K562 (cell line): ENCODE measurements around the gene CC2D1A. TPM values are rescaled to one million over a fixed set of nuclear protein-coding genes. Genes with fewer than 3 reads are reported as not detected.

ENCODE experiments used
- ATAC-seq: fragments of 200-7000 bp; cut with Tn5 transposase; 3 replicates; pipeline ENCODE4 v1.9.1; 2020; ENCODE audit warnings: moderate library complexity
- BruUV-seq: library from RNA; stranded (reverse); fragments of 400-500 nt; replicated peaks from 2 replicates; lab custom pipeline; 2021; lab: Mats Ljungman, UMichigan
- CTCF ChIA-PET: fragments of 300-600 bp; formaldehyde crosslinking; extraction: SDS; loops from one replicate; lab custom pipeline; 2021; ENCODE audit warnings: low intra/inter-chr PET ratio; lab: Yijun Ruan, JAX
- POLR2A ChIA-PET: fragments of 300-600, 350-650 bp; sonication (Branson Sonifier 250); formaldehyde crosslinking; extraction: SDS; loops from one replicate; lab custom pipeline; 2021; ENCODE audit warnings: antibody characterized with exemption, inconsistent platforms; lab: Yijun Ruan, JAX
- DNase-seq, 4 experiments: peaks; one replicate each; pipeline versions ENCODE4 v3.0.0 to v3.0.0-alpha.2; 2011 to 2018; ENCODE audit warnings: low spot score in 3 of 4, mixed read lengths in 3 of 4; ENCODE audit errors: extremely low read depth in 1 of 4
- FAIRE-seq: peaks from 2 replicates; lab custom pipeline; 2011; peaks lifted over from hg19 to GRCh38; lab: Jason Lieb, UNC
- H2AFZ ChIP-seq: 2 replicates; pipeline ENCODE4 v1.6.0; 2011; ENCODE audit warnings: low read depth, low read length, control low read depth, inconsistent platforms
- H3K27ac ChIP-seq: fragments of 200-600 bp; 3 replicates; pipeline ENCODE4 v1.8.0; 2011; ENCODE audit warnings: low read depth, mild to moderate bottlenecking, control low read depth, inconsistent platforms, low read length, moderate library complexity, mixed read lengths; ENCODE audit errors: extremely low read depth
- H3K27me3 ChIP-seq, 2 experiments: fragments of 300-600 bp in 1 of 2; 2 replicates in 1 of 2; 3 replicates in 1 of 2; pipeline versions ENCODE4 v1.6.0 to v1.8.0; 2011; ENCODE audit warnings: inconsistent platforms in 2 of 2, low read length in 2 of 2, mild to moderate bottlenecking in 1 of 2, mixed read lengths in 1 of 2, moderate library complexity in 1 of 2; ENCODE audit not compliant: control insufficient read depth in 2 of 2, insufficient read depth in 2 of 2
- H3K36me3 ChIP-seq: fragments of 300-600 bp; 3 replicates; pipeline ENCODE4 v1.8.0; 2011; ENCODE audit warnings: mild to moderate bottlenecking, low read length, inconsistent platforms; ENCODE audit not compliant: control insufficient read depth, insufficient read depth
- H3K4me1 ChIP-seq, 2 experiments: fragments of 200-600 bp in 1 of 2; replicated peaks in 1 of 2; 2 replicates in 1 of 2; 3 replicates in 1 of 2; pipeline versions ENCODE4 v1.5.1 to v1.8.0; 2011; ENCODE audit warnings: inconsistent platforms in 2 of 2, low read length in 2 of 2, mild to moderate bottlenecking in 1 of 2, mixed read lengths in 1 of 2, moderate library complexity in 1 of 2; ENCODE audit not compliant: control insufficient read depth in 2 of 2, insufficient read depth in 2 of 2
- H3K4me2 ChIP-seq: 2 replicates; pipeline ENCODE4 v1.6.1; 2011; ENCODE audit warnings: low read length, control low read depth, inconsistent platforms, mixed read lengths; ENCODE audit not compliant: insufficient read depth
- H3K4me3 ChIP-seq: fragments of 200-600 bp; sonication (generic), shearing (Covaris generic); 2 replicates; pipeline ENCODE4 v1.5.1; 2016; ENCODE audit warnings: control low read depth, inconsistent platforms
- H3K79me2 ChIP-seq: fragments of 200-600 bp; 3 replicates; pipeline ENCODE4 v1.8.0; 2011; ENCODE audit warnings: low read length, inconsistent platforms; ENCODE audit not compliant: control insufficient read depth, insufficient read depth
- H3K9ac ChIP-seq, 2 experiments: 2 replicates each; pipeline versions ENCODE4 v1.6.0 to v1.6.1; 2011; ENCODE audit warnings: low read depth in 2 of 2, low read length in 2 of 2, control low read depth in 1 of 2, inconsistent platforms in 1 of 2, mild to moderate bottlenecking in 1 of 2, mixed read lengths in 1 of 2; ENCODE audit not compliant: insufficient read depth in 1 of 2
- H3K9me1 ChIP-seq: one replicate; pipeline ENCODE4 v1.6.0; 2011; ENCODE audit warnings: inconsistent platforms, mild to moderate bottlenecking, low read length, moderate library complexity; ENCODE audit not compliant: control insufficient read depth, insufficient read depth
- H3K9me3 ChIP-seq: replicated peaks from 2 replicates; pipeline ENCODE4 v1.5.1; 2011; ENCODE audit warnings: low read depth, low read length, inconsistent platforms; ENCODE audit not compliant: control insufficient read depth, insufficient read depth
- H4K20me1 ChIP-seq: replicated peaks from 2 replicates; pipeline ENCODE4 v1.6.1; 2011; ENCODE audit warnings: low read length, inconsistent platforms, mixed read lengths; ENCODE audit not compliant: control insufficient read depth, insufficient read depth
- CC2D1A ChIP-seq: fragments of 450-650 bp; IDR thresholded peaks from 2 replicates; pipeline ENCODE4 v1.6.1; 2017; ENCODE audit warnings: mild to moderate bottlenecking
- EP300 ChIP-seq: IDR thresholded peaks from 2 replicates; pipeline ENCODE4 v1.6.1; 2012; ENCODE audit warnings: low read length, improper control_type of control experiment
- HCFC1 ChIP-seq: IDR thresholded peaks from 2 replicates; pipeline ENCODE4 v1.6.1; 2012; ENCODE audit warnings: low read depth, low read length, improper control_type of control experiment
- MYNN ChIP-seq, 2 experiments: sonication (generic); formaldehyde crosslinking in 1 of 2; IDR thresholded peaks; 2 replicates each; pipeline versions ENCODE4 v1.5.0 to v1.6.1; 2016 to 2020; ENCODE audit warnings: antibody characterized with exemption in 1 of 2, missing genetic modification reagents in 1 of 2
- NFIC ChIP-seq: fragments of 450-650 bp; IDR thresholded peaks from 2 replicates; pipeline ENCODE4 v1.6.1; 2017; ENCODE audit warnings: mild to moderate bottlenecking, inconsistent platforms
- PRDM10 ChIP-seq: fragments of 450-650 bp; IDR thresholded peaks from 2 replicates; pipeline ENCODE4 v1.6.1; 2018; ENCODE audit not compliant: partially characterized antibody
- SFPQ ChIP-seq: fragments of 200-400 bp; formaldehyde crosslinking; IDR thresholded peaks from 2 replicates; pipeline ENCODE4 v1.6.1; 2017; ENCODE audit warnings: mild to moderate bottlenecking, low read depth, low read length, moderate library complexity
- TRIM24 ChIP-seq, 2 experiments: fragments of 450-650 bp; IDR thresholded peaks; 2 replicates each; pipeline ENCODE4 v1.6.1; 2016
- ZNF316 ChIP-seq: fragments of 450-650 bp; IDR thresholded peaks from 2 replicates; pipeline ENCODE4 v1.6.1; 2016
- ZNF431 ChIP-seq: sonication (generic); formaldehyde crosslinking; IDR thresholded peaks from 2 replicates; pipeline ENCODE4 v1.8.0; 2022; ENCODE audit warnings: mild to moderate bottlenecking, missing genetic modification reagents
- ZNF436 ChIP-seq: fragments of 250-450, 450-650 bp; sonication (Bioruptor Pico); formaldehyde crosslinking; IDR thresholded peaks from 2 replicates; pipeline ENCODE4 v1.7.0; 2020; ENCODE audit warnings: mild to moderate bottlenecking
- ZNF507 ChIP-seq: conservative IDR thresholded peaks from 2 replicates; pipeline ENCODE4 v1.6.1; 2017; ENCODE audit warnings: missing genetic modification characterization, missing compliant biosample characterization
- WGBS: fragments of 100-300 bp; shearing (Covaris generic); methylation state at CpG from one replicate; pipeline ENCODE4 v1.1.6; 2016; ENCODE audit warnings: low coverage, mixed read lengths; ENCODE audit not compliant: insufficient coverage; ENCODE audit errors: missing lambda C conversion rate; 5-methylcytosine and 5-hydroxymethylcytosine counted together
- in situ Hi-C: fragments of 300-500 bp; cut with MboI; formaldehyde crosslinking; loops from 4 replicates; pipeline ENCODE4 v1.15.0; 2018; ENCODE audit warnings: inconsistent platforms, mixed read lengths
- intact Hi-C: fragments of 100-400 bp; cut with micrococcal nuclease; formaldehyde crosslinking; loops from 2 replicates; pipeline ENCODE4 v1.14.2; 2022
- polyA plus RNA-seq, 8 experiments: library from polyadenylated mRNA; depleted of rRNA in 4 of 8; stranded (reverse) in 5 of 8; unstranded in 3 of 8; fragments of >200 nt; fragmentation: Nextera tagmentation in 2 of 8; fragmentation: Illumina TruSeq in 1 of 8; extraction: Ambion mirVana in 2 of 8; extraction: Trizol in 1 of 8; gene quantifications; 2 replicates each; pipeline versions ENCODE4 v1.2.1 to v1.2.3, GENCODE V29; 2011 to 2014; ENCODE audit warnings: inconsistent platforms in 1 of 8, missing spikeins in 1 of 8
- total RNA-seq, 7 experiments: library from RNA; depleted of rRNA in 6 of 7; stranded (reverse); fragments of >200 nt in 6 of 7; fragmentation: Illumina TruSeq in 2 of 7; extraction: Trizol in 2 of 7; gene quantifications; 2 replicates each; pipeline versions ENCODE4 v1.2.1 to v1.2.3, GENCODE V29; 2011 to 2021; ENCODE audit warnings: low replicate concordance in 1 of 7
- TF ChIP-seq, protein P1 (sequence below), 3 experiments: IDR thresholded peaks in 2 of 3; conservative IDR thresholded peaks in 1 of 3; 2 replicates each; pipeline ENCODE4 v1.5.1; 2011 to 2012; ENCODE audit warnings: low read length in 3 of 3, mild to moderate bottlenecking in 3 of 3, control low read depth in 2 of 3, improper control_type of control experiment in 1 of 3, inconsistent platforms in 1 of 3, low read depth in 1 of 3, mixed read lengths in 1 of 3, moderate library complexity in 1 of 3; ENCODE audit not compliant: insufficient read depth in 2 of 3

The CC2D1A gene
- total and polyA plus RNA-seq, 9 of the 15 experiments (the other 6 are each of a cell fraction or from before 2014, with no cell fraction given) = 0.32 to 31.0 (median 12.9) TPM

DNA sequence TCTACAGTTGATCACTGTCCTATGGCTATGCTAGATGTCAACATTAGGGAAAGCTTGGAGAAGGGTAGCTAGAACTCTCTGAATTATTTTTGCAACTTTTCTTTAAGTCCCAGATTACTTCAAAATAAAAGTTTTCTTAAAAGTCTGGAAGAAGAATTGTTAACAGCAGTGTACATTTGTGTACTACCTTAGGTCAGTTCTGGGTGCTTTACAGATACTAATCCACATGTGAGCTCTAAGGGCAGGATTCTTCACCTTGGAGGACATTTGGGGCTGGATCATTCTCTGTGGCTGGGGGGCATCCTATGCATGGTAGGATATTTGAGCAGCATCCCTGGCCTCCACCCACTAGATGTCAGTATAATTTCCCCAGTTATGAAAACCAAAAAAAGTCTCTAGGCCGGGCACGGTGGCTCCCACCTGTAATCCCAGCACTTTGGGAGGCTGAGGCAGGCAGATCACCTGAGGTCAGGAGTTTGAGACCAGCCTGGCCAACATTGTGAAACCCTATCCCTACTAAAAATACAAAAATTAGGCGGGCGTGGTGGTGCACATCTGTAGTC, 2.9 kb upstream of the CC2D1A start:
- intact Hi-C loops (no loop called here), in situ Hi-C loops (no loop called here)
- Histone ChIP-seq H3K4me3 (no peak overlapping the region), H3K9ac (no peak overlapping the region), H3K9me1 (no peaks in the 10 kb centered on the region), H3K4me2 (no peak overlapping the region), H3K9me3 (no peaks in the 10 kb centered on the region), H2AFZ (no peak overlapping the region), H4K20me1 (no peaks in the 10 kb centered on the region), H3K27ac (no peak overlapping the region), H3K4me1 (peaks cover 17 to 34% of the 10 kb centered on the region in 2 experiments), H3K36me3 (no peaks in the 10 kb centered on the region), H3K79me2 (peaks cover 22% of the 10 kb centered on the region), H3K27me3 (no peaks in the 10 kb centered on the region)
- ATAC-seq (no peak), FAIRE-seq (no peak), DNase-seq (peak in 1 of 4 experiments; percentile 47)
- ChIA-PET CTCF (interaction anchor here (0.6 kb wide), 1 partner anchor 483 kb away, joined by 3 read pairs; no protein-coding TSS in a partner anchor), POLR2A (no interaction called here)
- no TSS peak for BruUV-seq
- WGBS = 68% methylated on average over 4 of the region's 4 CpGs
- TF ChIP-seq SFPQ (no peak), ZNF316 (no peak), TRIM24 (IDR thresholded peaks at IDR 0.05) (peak in 1 of 2 experiments; percentile 13; a peak in 1 of 4 replicates), CC2D1A (peak; percentile 84), EP300 (no peak), NFIC (no peak), ZNF507 (tag) (no peak), PRDM10 (peak; percentile 49), ZNF436 (CRISPR knock-in tag) (no peak), ZNF431 (no peak), MYNN (IDR thresholded peaks at IDR 0.05) (peak; percentile 96), MYNN (CRISPR knock-in tag; IDR thresholded peaks at IDR 0.05) (peak; percentile 62; the same call in 1 of the 2 replicates), HCFC1 (no peak)
- TF ChIP-seq, protein P1, sequence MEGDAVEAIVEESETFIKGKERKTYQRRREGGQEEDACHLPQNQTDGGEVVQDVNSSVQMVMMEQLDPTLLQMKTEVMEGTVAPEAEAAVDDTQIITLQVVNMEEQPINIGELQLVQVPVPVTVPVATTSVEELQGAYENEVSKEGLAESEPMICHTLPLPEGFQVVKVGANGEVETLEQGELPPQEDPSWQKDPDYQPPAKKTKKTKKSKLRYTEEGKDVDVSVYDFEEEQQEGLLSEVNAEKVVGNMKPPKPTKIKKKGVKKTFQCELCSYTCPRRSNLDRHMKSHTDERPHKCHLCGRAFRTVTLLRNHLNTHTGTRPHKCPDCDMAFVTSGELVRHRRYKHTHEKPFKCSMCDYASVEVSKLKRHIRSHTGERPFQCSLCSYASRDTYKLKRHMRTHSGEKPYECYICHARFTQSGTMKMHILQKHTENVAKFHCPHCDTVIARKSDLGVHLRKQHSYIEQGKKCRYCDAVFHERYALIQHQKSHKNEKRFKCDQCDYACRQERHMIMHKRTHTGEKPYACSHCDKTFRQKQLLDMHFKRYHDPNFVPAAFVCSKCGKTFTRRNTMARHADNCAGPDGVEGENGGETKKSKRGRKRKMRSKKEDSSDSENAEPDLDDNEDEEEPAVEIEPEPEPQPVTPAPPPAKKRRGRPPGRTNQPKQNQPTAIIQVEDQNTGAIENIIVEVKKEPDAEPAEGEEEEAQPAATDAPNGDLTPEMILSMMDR (IDR thresholded peaks at IDR 0.05 in 2 of 3, conservative IDR thresholded peaks at IDR 0.05 in 1 of 3; ENCODE audit: insufficient read depth in 2 of 3, low read depth in 1 of 3, low read length in 3 of 3) = peak; percentile 42 to 54 (median 48)
